H1 (cell line): Measurements from ENCODE around the gene S100A4. TPM values are rescaled to one million over a fixed set of nuclear protein-coding genes. Genes with fewer than 3 reads are reported as not detected.

Experiments
- GABPA ChIP-seq: IDR thresholded peaks from 2 replicates; pipeline ENCODE4 v1.6.1; 2011; ENCODE audit warnings: mild to moderate bottlenecking, low read length, moderate library complexity, borderline replicate concordance; ENCODE audit not compliant: insufficient read depth
- KDM4A ChIP-seq: IDR thresholded peaks from one replicate; pipeline ENCODE4 v1.7.1; 2012; ENCODE audit warnings: low read depth, mild to moderate bottlenecking, moderate library complexity, low read length, inconsistent platforms; ENCODE audit not compliant: severe bottlenecking
- MAFK ChIP-seq: IDR thresholded peaks from 2 replicates; pipeline ENCODE4 v1.6.1; 2012; ENCODE audit warnings: low read depth, mild to moderate bottlenecking, improper control_type of control experiment, low read length
- SP4 ChIP-seq: IDR thresholded peaks from 2 replicates; pipeline ENCODE4 v1.6.1; 2012; ENCODE audit warnings: low read length, inconsistent platforms
- SUZ12 ChIP-seq: fragments of 200-600 bp; sonication (generic); IDR thresholded peaks from 2 replicates; pipeline ENCODE4 v1.6.1; 2012; ENCODE audit warnings: mild to moderate bottlenecking, inconsistent platforms, low read length, moderate library complexity, mixed read lengths
- TAF7 ChIP-seq: optimal IDR thresholded peaks from 2 replicates; pipeline ENCODE3; 2011; ENCODE audit warnings: low read depth, mild to moderate bottlenecking, inconsistent platforms, low read length, moderate library complexity, borderline replicate concordance
- polyA plus RNA-seq, 7 experiments: library from polyadenylated mRNA; depleted of rRNA in 3 of 7; stranded (reverse) in 5 of 7; unstranded in 2 of 7; fragments of >200 nt in 5 of 7; fragments of 200-250 nt in 2 of 7; gene quantifications; 1 replicate in 5 of 7; 2 replicates in 1 of 7; 4 replicates in 1 of 7; pipeline versions ENCODE4 v1.2.1 to v1.2.3, GENCODE V29; 2011 to 2013; ENCODE audit warnings: missing spikeins in 2 of 7, mixed read lengths in 2 of 7
- total RNA-seq: library from RNA; stranded (reverse); fragmentation: NEBNext Ultra II Directional; extraction: Animal tissue kit (Norgen Biotek cat#: 25700); gene quantifications from 2 replicates; pipeline ENCODE4 v1.2.1, GENCODE V29; 2021
- TF ChIP-seq, protein P1 (sequence below): IDR thresholded peaks from 2 replicates; pipeline ENCODE4 v1.6.1; 2012; ENCODE audit warnings: inconsistent platforms

The S100A4 gene
- total and polyA plus RNA-seq, 2 of the 8 experiments (the other 6 are each of a cell fraction or from before 2014, with no cell fraction given) = 36.3 to 85.4 TPM

- TF ChIP-seq MAFK (no peak), GABPA (no peak), KDM4A (no peak), TAF7 (no peak), SUZ12 (no peak), SP4 (no peak)
- TF ChIP-seq, protein P1, sequence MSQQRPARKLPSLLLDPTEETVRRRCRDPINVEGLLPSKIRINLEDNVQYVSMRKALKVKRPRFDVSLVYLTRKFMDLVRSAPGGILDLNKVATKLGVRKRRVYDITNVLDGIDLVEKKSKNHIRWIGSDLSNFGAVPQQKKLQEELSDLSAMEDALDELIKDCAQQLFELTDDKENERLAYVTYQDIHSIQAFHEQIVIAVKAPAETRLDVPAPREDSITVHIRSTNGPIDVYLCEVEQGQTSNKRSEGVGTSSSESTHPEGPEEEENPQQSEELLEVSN = no peak
Measured at GRCh38 chr1:153565529-153566374, 20.1 kb upstream of the S100A4 start, which contains the start of gene S100A2 (continued).
